ENCODE results near the gene MCAM.

MCAM gene

DNA sequence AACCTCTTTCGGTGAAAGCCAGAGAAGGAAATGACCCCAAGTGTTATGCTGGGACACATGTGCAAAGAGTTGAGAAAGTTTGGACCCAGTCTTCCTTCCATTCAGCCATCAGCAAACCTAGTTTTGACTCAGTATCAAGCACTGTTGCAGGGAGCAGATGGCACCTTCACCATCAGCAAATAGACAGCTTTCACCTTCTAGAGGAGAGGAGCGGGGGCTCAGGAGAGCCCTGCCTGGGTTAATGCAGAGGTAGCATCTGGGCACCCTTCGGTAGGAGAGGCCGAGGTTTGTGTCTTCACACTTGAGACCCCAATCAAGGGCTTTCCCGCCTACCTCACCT is 45.8 kb upstream of the MCAM start:
- TF ChIP-seq ISL1 (CRISPR knock-in tag; IDR thresholded peaks at IDR 0.05) (no peak), OSR1 (CRISPR knock-in tag; IDR thresholded peaks at IDR 0.05) (no peak), ZNF70 (CRISPR knock-in tag; IDR thresholded peaks at IDR 0.05) (no peak), ESRRG (CRISPR knock-in tag; IDR thresholded peaks at IDR 0.05) (no peak), GLIS3 (CRISPR knock-in tag; IDR thresholded peaks at IDR 0.05) (no peak), ZNF8 (CRISPR knock-in tag; IDR thresholded peaks at IDR 0.05) (no peak), PPARA (CRISPR knock-in tag; IDR thresholded peaks at IDR 0.05; ENCODE audit: borderline replicate concordance) (no peak), ZFP30 (CRISPR knock-in tag; IDR thresholded peaks at IDR 0.05) (no peak), CSDC2 (CRISPR knock-in tag; IDR thresholded peaks at IDR 0.05) (no peak), BACH2 (CRISPR knock-in tag; IDR thresholded peaks at IDR 0.05; ENCODE audit: borderline replicate concordance) (no peak), SNAI2 (CRISPR knock-in tag; IDR thresholded peaks at IDR 0.05) (no peak), ZNF565 (CRISPR knock-in tag; conservative IDR thresholded peaks at IDR 0.05; ENCODE audit: low read depth) (no peak), ZC3H10 (CRISPR knock-in tag; IDR thresholded peaks at IDR 0.05) (no peak), ARNTL (CRISPR knock-in tag; IDR thresholded peaks at IDR 0.05; ENCODE audit: borderline replicate concordance, low read depth) (no peak)
- TF ChIP-seq, protein P1, sequence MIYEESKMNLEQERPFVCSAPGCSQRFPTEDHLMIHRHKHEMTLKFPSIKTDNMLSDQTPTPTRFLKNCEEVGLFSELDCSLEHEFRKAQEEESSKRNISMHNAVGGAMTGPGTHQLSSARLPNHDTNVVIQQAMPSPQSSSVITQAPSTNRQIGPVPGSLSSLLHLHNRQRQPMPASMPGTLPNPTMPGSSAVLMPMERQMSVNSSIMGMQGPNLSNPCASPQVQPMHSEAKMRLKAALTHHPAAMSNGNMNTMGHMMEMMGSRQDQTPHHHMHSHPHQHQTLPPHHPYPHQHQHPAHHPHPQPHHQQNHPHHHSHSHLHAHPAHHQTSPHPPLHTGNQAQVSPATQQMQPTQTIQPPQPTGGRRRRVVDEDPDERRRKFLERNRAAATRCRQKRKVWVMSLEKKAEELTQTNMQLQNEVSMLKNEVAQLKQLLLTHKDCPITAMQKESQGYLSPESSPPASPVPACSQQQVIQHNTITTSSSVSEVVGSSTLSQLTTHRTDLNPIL (CRISPR knock-in tag; IDR thresholded peaks at IDR 0.05; ENCODE audit: low read depth), result no peak
- TF ChIP-seq, protein P2, sequence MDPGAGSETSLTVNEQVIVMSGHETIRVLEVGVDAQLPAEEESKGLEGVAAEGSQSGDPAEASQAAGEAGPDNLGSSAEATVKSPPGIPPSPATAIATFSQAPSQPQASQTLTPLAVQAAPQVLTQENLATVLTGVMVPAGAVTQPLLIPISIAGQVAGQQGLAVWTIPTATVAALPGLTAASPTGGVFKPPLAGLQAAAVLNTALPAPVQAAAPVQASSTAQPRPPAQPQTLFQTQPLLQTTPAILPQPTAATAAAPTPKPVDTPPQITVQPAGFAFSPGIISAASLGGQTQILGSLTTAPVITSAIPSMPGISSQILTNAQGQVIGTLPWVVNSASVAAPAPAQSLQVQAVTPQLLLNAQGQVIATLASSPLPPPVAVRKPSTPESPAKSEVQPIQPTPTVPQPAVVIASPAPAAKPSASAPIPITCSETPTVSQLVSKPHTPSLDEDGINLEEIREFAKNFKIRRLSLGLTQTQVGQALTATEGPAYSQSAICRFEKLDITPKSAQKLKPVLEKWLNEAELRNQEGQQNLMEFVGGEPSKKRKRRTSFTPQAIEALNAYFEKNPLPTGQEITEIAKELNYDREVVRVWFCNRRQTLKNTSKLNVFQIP (CRISPR knock-in tag; IDR thresholded peaks at IDR 0.05; ENCODE audit: borderline replicate concordance, low read depth), result no peak
- ATAC-seq, result no peak

DNA sequence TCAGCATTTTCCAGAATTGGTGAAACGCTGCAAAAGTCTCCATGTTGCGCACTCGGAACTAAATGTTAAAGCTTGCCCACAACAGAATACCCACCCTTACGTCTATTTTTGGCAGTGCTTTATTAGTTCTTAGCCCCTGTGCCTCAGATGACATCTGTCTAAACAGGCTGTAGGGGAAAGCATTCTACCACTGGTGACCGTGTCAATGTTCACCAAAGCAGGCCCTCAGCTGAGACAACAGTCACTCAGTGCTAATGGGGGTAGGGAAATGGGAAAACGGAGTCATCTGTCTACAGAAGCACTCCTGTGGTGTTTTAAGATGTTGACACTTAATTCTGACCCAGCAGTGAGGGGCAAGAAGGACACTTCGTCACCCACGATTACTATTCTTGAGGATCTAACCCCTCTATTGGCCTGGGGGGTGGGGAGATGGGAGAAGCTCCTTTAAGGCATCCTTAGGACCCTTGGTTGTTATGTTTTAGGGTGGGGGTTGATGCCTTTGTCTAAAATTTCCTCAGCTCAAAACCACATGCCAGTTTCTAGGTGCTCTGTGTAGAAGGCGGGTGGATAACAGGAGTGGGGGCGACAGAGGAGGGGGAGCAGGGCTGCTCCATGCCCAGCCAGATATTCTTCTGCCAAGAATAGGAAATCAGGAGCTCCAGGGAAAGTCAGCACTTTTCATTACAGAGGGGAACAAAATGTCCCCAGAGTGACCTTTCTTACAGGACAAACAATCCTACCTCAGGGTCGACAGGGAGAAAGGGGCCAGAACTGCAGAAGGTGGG is 45.2 kb upstream of the MCAM start:
- ATAC-seq, result no peak
- TF ChIP-seq SNAI2 (CRISPR knock-in tag; IDR thresholded peaks at IDR 0.05) (no peak), RARB (CRISPR knock-in tag; IDR thresholded peaks at IDR 0.05) (no peak), ESRRG (CRISPR knock-in tag; IDR thresholded peaks at IDR 0.05) (no peak), ZFP30 (CRISPR knock-in tag; IDR thresholded peaks at IDR 0.05) (no peak)
- TF ChIP-seq, protein P3, sequence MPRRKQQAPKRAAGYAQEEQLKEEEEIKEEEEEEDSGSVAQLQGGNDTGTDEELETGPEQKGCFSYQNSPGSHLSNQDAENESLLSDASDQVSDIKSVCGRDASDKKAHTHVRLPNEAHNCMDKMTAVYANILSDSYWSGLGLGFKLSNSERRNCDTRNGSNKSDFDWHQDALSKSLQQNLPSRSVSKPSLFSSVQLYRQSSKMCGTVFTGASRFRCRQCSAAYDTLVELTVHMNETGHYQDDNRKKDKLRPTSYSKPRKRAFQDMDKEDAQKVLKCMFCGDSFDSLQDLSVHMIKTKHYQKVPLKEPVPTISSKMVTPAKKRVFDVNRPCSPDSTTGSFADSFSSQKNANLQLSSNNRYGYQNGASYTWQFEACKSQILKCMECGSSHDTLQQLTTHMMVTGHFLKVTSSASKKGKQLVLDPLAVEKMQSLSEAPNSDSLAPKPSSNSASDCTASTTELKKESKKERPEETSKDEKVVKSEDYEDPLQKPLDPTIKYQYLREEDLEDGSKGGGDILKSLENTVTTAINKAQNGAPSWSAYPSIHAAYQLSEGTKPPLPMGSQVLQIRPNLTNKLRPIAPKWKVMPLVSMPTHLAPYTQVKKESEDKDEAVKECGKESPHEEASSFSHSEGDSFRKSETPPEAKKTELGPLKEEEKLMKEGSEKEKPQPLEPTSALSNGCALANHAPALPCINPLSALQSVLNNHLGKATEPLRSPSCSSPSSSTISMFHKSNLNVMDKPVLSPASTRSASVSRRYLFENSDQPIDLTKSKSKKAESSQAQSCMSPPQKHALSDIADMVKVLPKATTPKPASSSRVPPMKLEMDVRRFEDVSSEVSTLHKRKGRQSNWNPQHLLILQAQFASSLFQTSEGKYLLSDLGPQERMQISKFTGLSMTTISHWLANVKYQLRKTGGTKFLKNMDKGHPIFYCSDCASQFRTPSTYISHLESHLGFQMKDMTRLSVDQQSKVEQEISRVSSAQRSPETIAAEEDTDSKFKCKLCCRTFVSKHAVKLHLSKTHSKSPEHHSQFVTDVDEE (CRISPR knock-in tag; IDR thresholded peaks at IDR 0.05), result no peak

DNA sequence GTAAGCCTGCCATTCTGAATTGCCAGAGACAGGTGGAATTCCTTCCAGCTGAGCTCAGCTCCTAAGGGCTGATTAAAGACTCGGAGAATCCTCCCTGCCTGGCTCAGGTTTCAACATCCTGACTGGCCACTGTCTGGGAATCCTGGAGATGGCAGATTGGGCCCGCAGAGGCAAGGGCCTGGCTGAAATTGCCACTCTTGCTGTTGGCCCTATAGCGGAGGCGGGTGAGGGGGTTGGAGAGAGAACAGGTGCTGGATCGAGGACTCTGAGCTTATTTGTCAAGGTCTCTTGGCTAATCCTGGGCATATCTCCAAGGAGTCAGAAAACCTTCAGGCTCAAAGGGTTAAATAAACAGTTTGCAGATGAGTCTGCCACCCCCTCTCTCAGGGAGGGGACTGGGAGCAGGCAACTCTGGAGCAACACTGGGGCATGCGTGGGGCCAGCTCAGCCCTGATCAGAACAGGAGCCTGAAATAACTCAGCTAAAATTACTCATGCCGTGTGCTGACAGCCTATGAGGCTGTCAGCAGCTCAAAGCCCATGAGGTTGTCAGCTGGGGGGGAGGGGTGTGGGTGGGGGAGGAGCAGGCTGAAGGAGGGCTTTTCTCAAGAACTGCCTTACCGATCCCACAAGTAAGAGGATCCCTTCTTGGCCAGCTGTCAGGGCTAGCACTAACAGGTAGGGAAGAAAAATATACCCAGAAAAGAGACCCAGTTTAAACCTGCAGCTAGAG is 44.3 kb upstream of the MCAM start:
- peak; percentile 85 for ATAC-seq
- TF ChIP-seq TCF4 (CRISPR knock-in tag; IDR thresholded peaks at IDR 0.05; ENCODE audit: borderline replicate concordance) (no peak), ZNF565 (CRISPR knock-in tag; conservative IDR thresholded peaks at IDR 0.05; ENCODE audit: low read depth) (no peak), TOX (CRISPR knock-in tag; IDR thresholded peaks at IDR 0.05; ENCODE audit: borderline replicate concordance) (no peak), ESRRG (CRISPR knock-in tag; IDR thresholded peaks at IDR 0.05) (no peak), GLIS3 (CRISPR knock-in tag; IDR thresholded peaks at IDR 0.05) (no peak), ZNF8 (CRISPR knock-in tag; IDR thresholded peaks at IDR 0.05) (no peak), ZC3H10 (CRISPR knock-in tag; IDR thresholded peaks at IDR 0.05) (no peak), OSR1 (CRISPR knock-in tag; IDR thresholded peaks at IDR 0.05) (no peak), ZNF70 (CRISPR knock-in tag; IDR thresholded peaks at IDR 0.05) (no peak), ARNTL (CRISPR knock-in tag; IDR thresholded peaks at IDR 0.05; ENCODE audit: borderline replicate concordance, low read depth) (no peak), PPARA (CRISPR knock-in tag; IDR thresholded peaks at IDR 0.05; ENCODE audit: borderline replicate concordance) (no peak)
- TF ChIP-seq, protein P1 (CRISPR knock-in tag; IDR thresholded peaks at IDR 0.05; ENCODE audit: low read depth), result no peak
- TF ChIP-seq, protein P2 (CRISPR knock-in tag; IDR thresholded peaks at IDR 0.05; ENCODE audit: borderline replicate concordance, low read depth), result no peak
- TF ChIP-seq, protein P4, sequence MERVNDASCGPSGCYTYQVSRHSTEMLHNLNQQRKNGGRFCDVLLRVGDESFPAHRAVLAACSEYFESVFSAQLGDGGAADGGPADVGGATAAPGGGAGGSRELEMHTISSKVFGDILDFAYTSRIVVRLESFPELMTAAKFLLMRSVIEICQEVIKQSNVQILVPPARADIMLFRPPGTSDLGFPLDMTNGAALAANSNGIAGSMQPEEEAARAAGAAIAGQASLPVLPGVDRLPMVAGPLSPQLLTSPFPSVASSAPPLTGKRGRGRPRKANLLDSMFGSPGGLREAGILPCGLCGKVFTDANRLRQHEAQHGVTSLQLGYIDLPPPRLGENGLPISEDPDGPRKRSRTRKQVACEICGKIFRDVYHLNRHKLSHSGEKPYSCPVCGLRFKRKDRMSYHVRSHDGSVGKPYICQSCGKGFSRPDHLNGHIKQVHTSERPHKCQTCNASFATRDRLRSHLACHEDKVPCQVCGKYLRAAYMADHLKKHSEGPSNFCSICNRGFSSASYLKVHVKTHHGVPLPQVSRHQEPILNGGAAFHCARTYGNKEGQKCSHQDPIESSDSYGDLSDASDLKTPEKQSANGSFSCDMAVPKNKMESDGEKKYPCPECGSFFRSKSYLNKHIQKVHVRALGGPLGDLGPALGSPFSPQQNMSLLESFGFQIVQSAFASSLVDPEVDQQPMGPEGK (CRISPR knock-in tag; IDR thresholded peaks at IDR 0.05; ENCODE audit: borderline replicate concordance), result no peak
- TF ChIP-seq, protein P5, sequence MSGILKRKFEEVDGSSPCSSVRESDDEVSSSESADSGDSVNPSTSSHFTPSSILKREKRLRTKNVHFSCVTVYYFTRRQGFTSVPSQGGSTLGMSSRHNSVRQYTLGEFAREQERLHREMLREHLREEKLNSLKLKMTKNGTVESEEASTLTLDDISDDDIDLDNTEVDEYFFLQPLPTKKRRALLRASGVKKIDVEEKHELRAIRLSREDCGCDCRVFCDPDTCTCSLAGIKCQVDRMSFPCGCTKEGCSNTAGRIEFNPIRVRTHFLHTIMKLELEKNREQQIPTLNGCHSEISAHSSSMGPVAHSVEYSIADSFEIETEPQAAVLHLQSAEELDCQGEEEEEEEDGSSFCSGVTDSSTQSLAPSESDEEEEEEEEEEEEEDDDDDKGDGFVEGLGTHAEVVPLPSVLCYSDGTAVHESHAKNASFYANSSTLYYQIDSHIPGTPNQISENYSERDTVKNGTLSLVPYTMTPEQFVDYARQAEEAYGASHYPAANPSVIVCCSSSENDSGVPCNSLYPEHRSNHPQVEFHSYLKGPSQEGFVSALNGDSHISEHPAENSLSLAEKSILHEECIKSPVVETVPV (CRISPR knock-in tag; IDR thresholded peaks at IDR 0.05), result no peak

Measured in SK-N-SH treated with all-trans-retinoic acid at 6 μM for 48 hours (cell line).